ENCODE data around the gene MIGA1. TPM values are rescaled to one million over a fixed set of nuclear protein-coding genes. Genes with fewer than 3 reads are reported as not detected.

The MIGA1 gene
- total RNA-seq, 1 donor from 2014 or later: 13.0 TPM

- no peak overlapping the region for H3K4me3 Mint-ChIP-seq
These were observed 146.5 kb downstream of the MIGA1 start for GRCh38 chr1:77925956-77926355.

DNA sequence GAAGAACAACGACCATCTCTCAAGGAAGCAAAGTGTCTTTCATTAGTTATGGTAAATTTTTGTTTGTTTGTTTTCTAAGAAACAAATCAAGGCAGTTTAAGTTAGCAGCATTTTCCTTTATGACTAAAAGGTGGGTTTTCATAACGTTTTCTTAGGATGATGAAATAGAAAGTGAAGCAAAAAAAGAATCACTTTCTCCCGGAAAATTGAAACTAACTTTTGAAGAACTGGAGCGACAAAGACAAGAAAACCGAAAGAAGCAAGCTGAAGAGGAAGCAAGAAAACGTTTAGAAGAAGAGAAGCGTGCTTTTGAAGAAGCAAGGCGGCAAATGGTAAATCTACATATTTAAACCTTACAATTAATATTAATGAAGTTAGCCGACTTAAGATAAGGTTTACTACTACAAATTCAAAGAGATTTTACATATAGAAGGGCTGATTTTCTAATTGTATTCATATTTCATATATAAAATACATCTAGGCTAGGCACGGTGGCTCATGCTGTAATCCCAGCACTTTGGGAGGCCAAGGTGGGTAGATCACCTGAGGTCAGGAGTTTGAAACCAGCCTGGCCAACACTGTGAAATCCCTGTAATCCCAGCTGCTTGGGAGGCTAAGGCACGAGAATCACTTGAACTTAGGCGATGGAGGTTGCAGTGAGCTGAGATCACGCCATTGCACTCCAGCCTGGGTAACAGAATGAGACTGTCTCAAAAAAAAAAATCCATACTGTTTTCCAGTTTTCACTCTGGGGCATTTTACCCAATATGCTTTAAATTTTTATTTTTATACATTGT is 147.3 kb downstream of the MIGA1 start:
- intact Hi-C loops (cut with micrococcal nuclease): no loop called here
- Mint-ChIP-seq H3K27ac (peak overlapping the region; percentile 67), H3K27me3 (no peaks in the 10 kb centered on the region), H3K9me3 (no peaks in the 10 kb centered on the region), H3K4me3 (peak overlapping the region; percentile 81), H3K4me1 (peaks cover 10% of the 10 kb centered on the region), H3K36me3 (ENCODE audit: low read depth) (no peaks in the 10 kb centered on the region)
- DNase-seq (no peak), ATAC-seq (ENCODE audit: low read depth) (no peak)
- ChIA-PET POLR2A (no interaction called here), CTCF (no interaction called here)
- TF ChIP-seq CTCF (IDR thresholded peaks at IDR 0.05): no peak

More at GRCh38 chr1:77925956-77926355, 146.5 kb downstream of the MIGA1 start:
- no peak for TF ChIP-seq CTCF (IDR thresholded peaks at IDR 0.05)
- intact Hi-C loops (cut with micrococcal nuclease): no loop called here
- H3K4me1 Mint-ChIP-seq: peaks cover 10% of the 10 kb centered on the region
- no peaks in the 10 kb centered on the region for H3K36me3 Mint-ChIP-seq (ENCODE audit: low read depth)
- DNase-seq (no peak), ATAC-seq (ENCODE audit: low read depth) (no peak)
- H3K27ac Mint-ChIP-seq: no peak overlapping the region
- CTCF ChIA-PET: no interaction called here
- POLR2A ChIA-PET: no interaction called here
- no peaks in the 10 kb centered on the region for H3K9me3 Mint-ChIP-seq
- no peaks in the 10 kb centered on the region for H3K27me3 Mint-ChIP-seq

DNA sequence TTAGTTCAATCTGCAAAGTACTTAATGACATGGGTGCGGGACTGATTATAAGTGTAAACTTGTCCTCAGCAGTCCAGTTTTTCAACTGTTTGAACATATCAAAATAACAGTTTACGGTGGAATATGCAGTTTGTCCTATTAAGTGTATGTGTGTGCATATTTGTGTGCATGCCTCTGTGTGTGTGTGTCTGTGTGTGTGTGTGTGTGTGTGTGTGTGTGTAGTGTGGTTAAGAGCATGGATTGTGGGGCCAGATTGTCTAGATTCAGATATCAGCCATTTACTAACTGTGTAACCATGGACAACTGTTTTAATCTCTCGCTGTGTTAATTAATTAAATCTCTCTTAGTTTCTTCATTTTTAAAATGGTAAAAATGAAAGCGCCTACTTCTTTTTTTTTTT is 148.0 kb downstream of the MIGA1 start:
- Mint-ChIP-seq H3K36me3 (ENCODE audit: low read depth) (no peaks in the 10 kb centered on the region), H3K27me3 (no peaks in the 10 kb centered on the region), H3K27ac (no peak overlapping the region), H3K4me1 (peaks cover 10% of the 10 kb centered on the region), H3K9me3 (no peaks in the 10 kb centered on the region), H3K4me3 (peak overlapping the region; percentile 63)
- CTCF ChIA-PET: no interaction called here
- POLR2A ChIA-PET: no interaction called here
- intact Hi-C loops (cut with micrococcal nuclease): no loop called here
- no peak for TF ChIP-seq CTCF (IDR thresholded peaks at IDR 0.05)
- ATAC-seq (ENCODE audit: low read depth) (no peak), DNase-seq (no peak)

Other genes starting within 250 kb of the MIGA1 start
- gene ZZZ3, start 97.0 kb upstream of the MIGA1 start, total RNA-seq: 49.1 and 61.4 TPM in 2 replicates
- 42.1 and 58.4 TPM in 2 replicates for gene USP33, start 19.8 kb upstream of the MIGA1 start, total RNA-seq
- 0.46 and 0.73 TPM in 2 replicates for gene NEXN, start 109.0 kb downstream of the MIGA1 start, total RNA-seq
- gene FUBP1, start 199.4 kb downstream of the MIGA1 start, total RNA-seq: 259 and 282 TPM in 2 replicates
- gene DNAJB4, start 225.3 kb downstream of the MIGA1 start, total RNA-seq: 9.9 and 11.9 TPM in 2 replicates

All from activated B cell treated with CpG ODN at 0.5 μM for 24 hours (primary cell).